SK-N-SH treated with all-trans-retinoic acid at 6 μM for 48 hours (cell line): ENCODE data around the gene RAD23A.

Experiments
- BACH2 ChIP-seq: fragments of 250-450 bp; sonication (Bioruptor Pico); IDR thresholded peaks from 2 replicates; pipeline ENCODE4 v1.9.0; 2021; ENCODE audit warnings: mild to moderate bottlenecking, borderline replicate concordance
- CREB5 ChIP-seq: fragments of 250-450 bp; sonication (Bioruptor Pico); IDR thresholded peaks from 2 replicates; pipeline ENCODE4 v1.5.1; 2020; ENCODE audit warnings: low read depth, mild to moderate bottlenecking, moderate library complexity
- CSDC2 ChIP-seq: fragments of 250-450 bp; sonication (Bioruptor Pico); IDR thresholded peaks from 2 replicates; pipeline ENCODE4 v1.5.0; 2020; ENCODE audit warnings: mild to moderate bottlenecking, moderate library complexity
- OSR1 ChIP-seq: fragments of 250-450 bp; sonication (Bioruptor Pico); IDR thresholded peaks from 2 replicates; pipeline ENCODE4 v1.8.0; 2022; ENCODE audit warnings: moderate library complexity, mild to moderate bottlenecking, inconsistent platforms
- PATZ1 ChIP-seq: fragments of 250-450 bp; sonication (Bioruptor Pico); IDR thresholded peaks from 2 replicates; pipeline ENCODE4 v1.8.0; 2020; ENCODE audit warnings: mild to moderate bottlenecking, moderate library complexity, borderline replicate concordance
- PPARA ChIP-seq: fragments of 250-450 bp; sonication (Bioruptor Pico); IDR thresholded peaks from 2 replicates; pipeline ENCODE4 v1.5.0; 2020; ENCODE audit warnings: mild to moderate bottlenecking, borderline replicate concordance
- RARB ChIP-seq: fragments of 250-450 bp; sonication (Bioruptor Pico); IDR thresholded peaks from 2 replicates; pipeline ENCODE4 v1.8.0; 2021; ENCODE audit warnings: mild to moderate bottlenecking, moderate library complexity
- SNAI2 ChIP-seq: fragments of 250-450 bp; sonication (Bioruptor Pico); IDR thresholded peaks from 2 replicates; pipeline ENCODE4 v1.5.0; 2020; ENCODE audit warnings: mild to moderate bottlenecking, moderate library complexity
- TOX ChIP-seq: fragments of 250-450 bp; sonication (Bioruptor Pico); IDR thresholded peaks from 2 replicates; pipeline ENCODE4 v1.8.0; 2021; ENCODE audit warnings: mild to moderate bottlenecking, moderate library complexity, borderline replicate concordance
- ZFP3 ChIP-seq: fragments of 250-450 bp; sonication (Bioruptor Pico); IDR thresholded peaks from 2 replicates; pipeline ENCODE4 v1.5.0; 2020; ENCODE audit warnings: mild to moderate bottlenecking, moderate library complexity
- ZFP30 ChIP-seq: fragments of 450-650 bp; formaldehyde crosslinking; IDR thresholded peaks from 2 replicates; pipeline ENCODE4 v1.5.0; 2022; ENCODE audit warnings: mild to moderate bottlenecking, moderate library complexity
- ZNF8 ChIP-seq: fragments of 450-650 bp; formaldehyde crosslinking; IDR thresholded peaks from 2 replicates; pipeline ENCODE4 v1.5.0; 2020; ENCODE audit warnings: mild to moderate bottlenecking, moderate library complexity
- TF ChIP-seq, protein P1 (sequence below): fragments of 250-450 bp; sonication (Bioruptor Pico); IDR thresholded peaks from 2 replicates; pipeline ENCODE4 v1.5.0; 2020; ENCODE audit warnings: mild to moderate bottlenecking, moderate library complexity
- TF ChIP-seq, protein P2 (sequence below): fragments of 250-450 bp; sonication (Bioruptor Pico); IDR thresholded peaks from 2 replicates; pipeline ENCODE4 v1.8.0; 2021; ENCODE audit warnings: low read depth, mild to moderate bottlenecking, moderate library complexity, borderline replicate concordance

DNA sequence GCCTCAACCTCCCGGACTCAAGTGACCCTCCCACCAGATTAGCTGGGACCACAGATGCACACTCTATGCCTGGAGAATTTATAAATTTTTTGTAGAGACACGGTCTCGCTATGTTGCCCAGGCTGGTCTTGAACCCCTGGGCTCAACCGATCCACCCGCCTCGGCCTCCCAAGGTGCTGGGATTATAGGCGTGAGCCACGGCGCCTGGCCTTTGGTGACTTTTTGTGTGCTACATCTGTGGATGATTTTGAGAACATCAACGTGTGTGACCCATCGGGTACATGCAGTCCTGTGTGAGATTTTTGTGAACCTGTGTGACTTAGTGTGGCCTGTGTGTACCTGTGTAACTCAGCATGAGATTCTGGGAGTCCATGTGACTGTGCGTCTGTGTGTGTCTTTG is 41.1 kb downstream of the RAD23A start:
- TF ChIP-seq CREB5 (CRISPR knock-in tag) (no peak), SNAI2 (CRISPR knock-in tag) (no peak), TOX (CRISPR knock-in tag) (no peak), RARB (CRISPR knock-in tag) (no peak), PATZ1 (no peak), ZFP3 (CRISPR knock-in tag) (no peak), ZNF8 (CRISPR knock-in tag) (no peak), BACH2 (no peak), CSDC2 (CRISPR knock-in tag) (no peak), PPARA (CRISPR knock-in tag) (no peak), OSR1 (no peak), ZFP30 (no peak)
- TF ChIP-seq, protein P1, sequence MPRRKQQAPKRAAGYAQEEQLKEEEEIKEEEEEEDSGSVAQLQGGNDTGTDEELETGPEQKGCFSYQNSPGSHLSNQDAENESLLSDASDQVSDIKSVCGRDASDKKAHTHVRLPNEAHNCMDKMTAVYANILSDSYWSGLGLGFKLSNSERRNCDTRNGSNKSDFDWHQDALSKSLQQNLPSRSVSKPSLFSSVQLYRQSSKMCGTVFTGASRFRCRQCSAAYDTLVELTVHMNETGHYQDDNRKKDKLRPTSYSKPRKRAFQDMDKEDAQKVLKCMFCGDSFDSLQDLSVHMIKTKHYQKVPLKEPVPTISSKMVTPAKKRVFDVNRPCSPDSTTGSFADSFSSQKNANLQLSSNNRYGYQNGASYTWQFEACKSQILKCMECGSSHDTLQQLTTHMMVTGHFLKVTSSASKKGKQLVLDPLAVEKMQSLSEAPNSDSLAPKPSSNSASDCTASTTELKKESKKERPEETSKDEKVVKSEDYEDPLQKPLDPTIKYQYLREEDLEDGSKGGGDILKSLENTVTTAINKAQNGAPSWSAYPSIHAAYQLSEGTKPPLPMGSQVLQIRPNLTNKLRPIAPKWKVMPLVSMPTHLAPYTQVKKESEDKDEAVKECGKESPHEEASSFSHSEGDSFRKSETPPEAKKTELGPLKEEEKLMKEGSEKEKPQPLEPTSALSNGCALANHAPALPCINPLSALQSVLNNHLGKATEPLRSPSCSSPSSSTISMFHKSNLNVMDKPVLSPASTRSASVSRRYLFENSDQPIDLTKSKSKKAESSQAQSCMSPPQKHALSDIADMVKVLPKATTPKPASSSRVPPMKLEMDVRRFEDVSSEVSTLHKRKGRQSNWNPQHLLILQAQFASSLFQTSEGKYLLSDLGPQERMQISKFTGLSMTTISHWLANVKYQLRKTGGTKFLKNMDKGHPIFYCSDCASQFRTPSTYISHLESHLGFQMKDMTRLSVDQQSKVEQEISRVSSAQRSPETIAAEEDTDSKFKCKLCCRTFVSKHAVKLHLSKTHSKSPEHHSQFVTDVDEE, result no peak
- TF ChIP-seq, protein P2, sequence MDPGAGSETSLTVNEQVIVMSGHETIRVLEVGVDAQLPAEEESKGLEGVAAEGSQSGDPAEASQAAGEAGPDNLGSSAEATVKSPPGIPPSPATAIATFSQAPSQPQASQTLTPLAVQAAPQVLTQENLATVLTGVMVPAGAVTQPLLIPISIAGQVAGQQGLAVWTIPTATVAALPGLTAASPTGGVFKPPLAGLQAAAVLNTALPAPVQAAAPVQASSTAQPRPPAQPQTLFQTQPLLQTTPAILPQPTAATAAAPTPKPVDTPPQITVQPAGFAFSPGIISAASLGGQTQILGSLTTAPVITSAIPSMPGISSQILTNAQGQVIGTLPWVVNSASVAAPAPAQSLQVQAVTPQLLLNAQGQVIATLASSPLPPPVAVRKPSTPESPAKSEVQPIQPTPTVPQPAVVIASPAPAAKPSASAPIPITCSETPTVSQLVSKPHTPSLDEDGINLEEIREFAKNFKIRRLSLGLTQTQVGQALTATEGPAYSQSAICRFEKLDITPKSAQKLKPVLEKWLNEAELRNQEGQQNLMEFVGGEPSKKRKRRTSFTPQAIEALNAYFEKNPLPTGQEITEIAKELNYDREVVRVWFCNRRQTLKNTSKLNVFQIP (CRISPR knock-in tag), result no peak
